Heart right ventricle (tissue), 16 donors: Measurements from ENCODE around the gene LPAR1. TPM values are rescaled to one million over a fixed set of nuclear protein-coding genes. Genes with fewer than 3 reads are reported as not detected.
A peak's percentile ranks its signal among the peaks of the same experiment; 100 is the strongest.

ENCODE experiments used
- ATAC-seq, 8 donors: fragments of 200-7000 bp; cut with Tn5 transposase; one replicate each; pipeline ENCODE4 v1.9.1; 2020; ENCODE audit warnings: mild to moderate bottlenecking in 8 of 8, moderate library complexity in 8 of 8, moderate number of reproducible peaks in 1 of 8
- DNase-seq, 2 donors: peaks; one replicate each; pipeline ENCODE4 v3.0.0-alpha.2; 2020
- H3K27ac ChIP-seq, 10 donors: fragments of 200-600 bp; sonication (generic) in 2 of 10; one replicate each; pipeline versions ENCODE4 v1.5.0 to v1.8.0; 2020 to 2022; ENCODE audit warnings: mild to moderate bottlenecking in 3 of 10
- H3K27me3 ChIP-seq, 7 donors: fragments of 200-600 bp; one replicate each; pipeline ENCODE4 v1.8.0; 2021 to 2022; ENCODE audit warnings: mild to moderate bottlenecking in 2 of 7
- H3K36me3 ChIP-seq, 9 donors: fragments of 200-600 bp; sonication (generic) in 1 of 9; one replicate each; pipeline versions ENCODE4 v1.5.0 to v1.8.0; 2020 to 2022; ENCODE audit warnings: mild to moderate bottlenecking in 2 of 9
- H3K4me1 ChIP-seq, 9 donors: fragments of 200-600 bp; sonication (generic) in 1 of 9; one replicate each; pipeline versions ENCODE4 v1.5.0 to v1.8.0; 2020 to 2022; ENCODE audit warnings: mild to moderate bottlenecking in 4 of 9
- H3K4me3 ChIP-seq, 10 donors: fragments of 200-600 bp; sonication (generic) in 2 of 10; one replicate each; pipeline versions ENCODE4 v1.5.0 to v1.8.0; 2020 to 2022; ENCODE audit warnings: mild to moderate bottlenecking in 7 of 10, moderate library complexity in 2 of 10
- H3K9me3 ChIP-seq, 11 donors: fragments of 200-600 bp in 10 of 11; sonication (generic) in 2 of 11; one replicate each; pipeline versions ENCODE4 v1.5.0 to v1.8.0; 2013 to 2022; ENCODE audit warnings: mild to moderate bottlenecking in 2 of 11, control low read depth in 1 of 11, moderate library complexity in 1 of 11
- WGBS, 2 donors: extraction: QIAGEN DNeasy Blood & Tissue Kit; methylation state at CpG; one replicate each; pipeline ENCODE4 v1.1.7; 2013; ENCODE audit warnings: inconsistent platforms in 1 of 2; 5-methylcytosine and 5-hydroxymethylcytosine counted together
- intact Hi-C, 10 donors: fragments of 100-400 bp; cut with DNase I; formaldehyde crosslinking; loops; one replicate each; pipeline versions ENCODE4 v1.11.1 to v1.14.2; 2022
- polyA plus RNA-seq, 2 donors: library from polyadenylated mRNA; stranded (reverse); fragments of 200-250 nt; gene quantifications; one replicate each; pipeline ENCODE4 v1.2.3, GENCODE V29; 2013
- total RNA-seq, 10 donors: library from RNA; stranded (reverse); fragmentation: NEBNext Ultra II Directional in 3 of 10; extraction: Animal tissue kit (Norgen Biotek cat#: 25700) in 3 of 10; gene quantifications; one replicate each; pipeline versions ENCODE4 v1.2.1 to v1.2.4, GENCODE V29; 2021 to 2023
- TF ChIP-seq, protein P1 (sequence below), 9 donors: fragments of 200-600 bp; sonication (generic) in 2 of 9; IDR thresholded peaks; one replicate each; pipeline versions ENCODE4 v1.5.0 to v1.8.0; 2021 to 2022; ENCODE audit warnings: antibody characterized with exemption in 9 of 9, mild to moderate bottlenecking in 5 of 9, moderate library complexity in 1 of 9
- donor health status: Arrhythmogenic right ventricular cardiomyopathy.
- donor health status: ischemic (EF 13 %, LVEDD 7.1; RV severe dilation, severe dysfunction).
- donor health status: healthy with polysubstance abuse.
- donor health status: DM: no; HTN: yes; CAD: no.
- donor health status: DM: no; HTN: no; CAD: no.
- donor health status: ischemic (EF 25% LVEDD 6.9; RV normal size, moderate dysfunction).
- donor health status: ischemic (EF 25% LVEDD 5.7; RV mildly dilated, moderate dysfunction).
- donor health status: healthy.
- donor health status: DM: yes; HTN: yes; CAD: no.
- donor health status: Ischemic cardiomyopathy.
- donor health status: ischemic (EF 35%, LVEDD 5.7; RV mildly dilated, moderate dysfunction).
- donor health status: nonischemic (EF 11% LVEDD 7.7; RV severe dilation, severe dysfunction).
- donor health status: DM: yes; HTN: yes; CAD: no.
- donor health status: PGD.
- donor health status: ischemic (EF 29% LVEDD 5.4; RV normal size, mild dysfunction).
- donor health status: nonischemic (EF 23%, LVEDD 6.1; RV moderate dilation, normal function).

LPAR1 gene
- total and polyA plus RNA-seq, 12 donors = 4.0 to 16.6 (median 7.7) TPM

DNA sequence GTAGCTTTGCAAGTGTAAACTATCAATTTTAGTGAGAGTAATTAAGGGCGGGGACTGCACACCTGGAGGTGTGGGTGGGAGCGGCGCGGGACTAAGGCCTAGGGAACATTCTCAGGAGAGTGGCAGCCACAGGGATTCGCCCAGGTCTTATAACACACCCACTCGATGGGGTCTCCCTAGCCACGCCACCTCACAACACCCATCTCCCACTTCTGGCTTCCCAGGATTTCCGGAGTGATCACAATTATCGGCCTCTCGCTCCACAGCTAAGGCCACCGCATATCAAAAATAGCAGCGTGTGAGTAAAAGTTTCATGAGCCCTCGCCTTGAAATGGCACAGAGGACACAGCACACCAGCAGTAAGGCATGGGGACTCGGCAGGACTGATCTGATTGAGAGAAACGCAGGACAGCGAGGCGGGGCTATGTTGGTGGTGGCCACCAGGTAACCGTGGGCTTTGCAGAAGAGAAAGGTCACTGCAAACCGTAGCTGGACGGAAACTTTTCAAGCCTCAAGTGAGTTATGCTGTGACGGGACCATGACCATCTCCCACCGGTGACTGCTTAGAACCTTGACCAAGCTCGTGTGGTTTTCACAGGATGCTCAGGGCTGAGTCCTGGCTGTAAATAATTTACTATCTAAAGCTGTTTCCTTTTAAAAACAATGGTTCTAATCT lies 1.1 kb upstream of the LPAR1 start:
- 30% methylated on average over 23 of the region's 23 CpGs for WGBS, 2 donors
- intact Hi-C loops = loop anchor here in 3 of 10 donors (5.0 to 10.0 kb wide), 3 partner anchors 145 to 258 kb away; no protein-coding TSS in a partner anchor

DNA sequence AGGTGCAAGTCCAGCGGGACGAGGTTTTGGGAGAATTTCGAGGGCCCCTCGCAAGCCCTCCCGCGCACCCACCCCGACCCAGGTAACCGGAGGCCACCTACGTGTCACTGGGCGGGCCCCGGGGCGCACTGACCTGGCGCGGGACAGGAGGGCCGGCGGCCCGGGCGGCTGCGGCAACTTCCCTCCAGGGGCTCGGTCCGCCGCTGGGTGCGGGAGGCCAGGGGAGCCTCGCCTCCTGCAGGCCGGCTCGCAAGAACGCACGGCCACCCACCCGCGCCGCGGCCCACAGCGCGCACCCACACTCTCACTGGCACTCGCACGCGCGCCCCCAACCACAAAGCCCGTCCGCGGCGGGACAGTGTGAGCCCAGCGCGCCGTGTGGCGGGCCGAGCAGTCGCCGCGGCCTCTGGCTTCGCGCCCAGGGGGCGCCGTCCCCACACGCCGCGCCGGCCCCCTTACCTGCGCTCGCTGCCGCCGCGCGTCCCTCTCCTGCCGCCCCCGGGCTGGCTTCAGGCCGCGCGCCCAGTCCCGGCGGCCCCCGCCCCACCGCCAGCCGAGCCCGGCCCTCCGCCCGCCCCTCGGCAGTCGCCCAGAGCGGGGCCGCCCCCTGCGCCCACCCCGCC lies 451 bp downstream of the LPAR1 start:
- peak in 4 of 8 donors; percentile 25 to 41 (median 33) for ATAC-seq
- WGBS, 2 donors = 1% methylated on average over 36 to 83 of the region's 83 CpGs
- Histone ChIP-seq H3K36me3 (no peaks in the 10 kb centered on the region), H3K4me3 (peak overlapping the region; percentile 35 to 70 (median 56)), H3K4me1 (peaks cover 0 to 33% (median 6%) of the 10 kb centered on the region in 9 donors), H3K9me3 (no peaks in the 10 kb centered on the region), H3K27me3 (peaks cover 4 to 64% (median 54%) of the 10 kb centered on the region in 7 donors), H3K27ac (peak overlapping the region; percentile 52 to 91 (median 78))
- DNase-seq = peak in 1 of 2 donors; percentile 34
- TF ChIP-seq, protein P1, sequence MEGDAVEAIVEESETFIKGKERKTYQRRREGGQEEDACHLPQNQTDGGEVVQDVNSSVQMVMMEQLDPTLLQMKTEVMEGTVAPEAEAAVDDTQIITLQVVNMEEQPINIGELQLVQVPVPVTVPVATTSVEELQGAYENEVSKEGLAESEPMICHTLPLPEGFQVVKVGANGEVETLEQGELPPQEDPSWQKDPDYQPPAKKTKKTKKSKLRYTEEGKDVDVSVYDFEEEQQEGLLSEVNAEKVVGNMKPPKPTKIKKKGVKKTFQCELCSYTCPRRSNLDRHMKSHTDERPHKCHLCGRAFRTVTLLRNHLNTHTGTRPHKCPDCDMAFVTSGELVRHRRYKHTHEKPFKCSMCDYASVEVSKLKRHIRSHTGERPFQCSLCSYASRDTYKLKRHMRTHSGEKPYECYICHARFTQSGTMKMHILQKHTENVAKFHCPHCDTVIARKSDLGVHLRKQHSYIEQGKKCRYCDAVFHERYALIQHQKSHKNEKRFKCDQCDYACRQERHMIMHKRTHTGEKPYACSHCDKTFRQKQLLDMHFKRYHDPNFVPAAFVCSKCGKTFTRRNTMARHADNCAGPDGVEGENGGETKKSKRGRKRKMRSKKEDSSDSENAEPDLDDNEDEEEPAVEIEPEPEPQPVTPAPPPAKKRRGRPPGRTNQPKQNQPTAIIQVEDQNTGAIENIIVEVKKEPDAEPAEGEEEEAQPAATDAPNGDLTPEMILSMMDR (IDR thresholded peaks at IDR 0.05) = peak in 1 of 9 donors; percentile 18
- intact Hi-C loops = loop anchor here in 3 of 10 donors (5.0 to 10.0 kb wide), 3 partner anchors 143 to 259 kb away; no protein-coding TSS in a partner anchor

More for the DNA sequence above, 1.1 kb upstream of the LPAR1 start:
- H3K27me3 ChIP-seq = peaks cover 4 to 51% (median 45%) of the 10 kb centered on the region in 7 donors
- H3K9me3 ChIP-seq = peaks cover 0 to 2% (median 0%) of the 10 kb centered on the region in 11 donors
- TF ChIP-seq, protein P1 (IDR thresholded peaks at IDR 0.05) = no peak
- no peaks in the 10 kb centered on the region for H3K36me3 ChIP-seq
- DNase-seq (no peak), ATAC-seq (peak in 2 of 8 donors; percentile 12 to 16)
- peak overlapping the region in 8 of 10 donors; percentile 68 to 86 (median 79) for H3K27ac ChIP-seq
- H3K4me3 ChIP-seq = peak overlapping the region in 9 of 10 donors; percentile 45 to 70 (median 58)
- H3K4me1 ChIP-seq = peaks cover 0 to 26% (median 6%) of the 10 kb centered on the region in 9 donors

DNA sequence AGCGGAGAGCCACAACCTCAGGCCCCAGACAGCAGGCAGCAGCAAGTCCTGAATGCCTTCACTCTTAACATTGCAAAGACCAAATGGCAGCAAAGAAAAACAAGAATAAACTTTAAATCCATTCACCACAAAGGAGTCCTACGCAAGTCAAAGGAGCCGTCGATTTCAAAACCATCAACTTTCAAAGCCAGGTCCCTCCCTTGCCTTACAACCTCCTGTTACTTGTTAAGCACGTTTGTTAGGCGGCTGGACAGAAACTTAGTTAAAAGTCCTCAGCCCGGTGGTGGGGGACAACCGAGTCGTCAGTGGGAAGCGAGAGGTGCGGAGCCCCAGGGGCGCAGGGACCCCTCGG lies 938 bp downstream of the LPAR1 start:
- DNase-seq = no peak
- WGBS, 2 donors = 5 to 6% methylated on average over 13 of the region's 13 CpGs
- TF ChIP-seq, protein P1 (IDR thresholded peaks at IDR 0.05) = no peak
- intact Hi-C loops = loop anchor here in 3 of 10 donors (5.0 to 10.0 kb wide), 3 partner anchors 143 to 260 kb away; no protein-coding TSS in a partner anchor
- peak in 2 of 8 donors; percentile 3 to 23 for ATAC-seq
- Histone ChIP-seq H3K27ac (peak overlapping the region; percentile 52 to 91 (median 78)), H3K36me3 (no peaks in the 10 kb centered on the region), H3K4me1 (peaks cover 0 to 33% (median 6%) of the 10 kb centered on the region in 9 donors), H3K4me3 (peak overlapping the region; percentile 35 to 70 (median 56)), H3K27me3 (peaks cover 4 to 68% (median 54%) of the 10 kb centered on the region in 7 donors), H3K9me3 (no peaks in the 10 kb centered on the region)

DNA sequence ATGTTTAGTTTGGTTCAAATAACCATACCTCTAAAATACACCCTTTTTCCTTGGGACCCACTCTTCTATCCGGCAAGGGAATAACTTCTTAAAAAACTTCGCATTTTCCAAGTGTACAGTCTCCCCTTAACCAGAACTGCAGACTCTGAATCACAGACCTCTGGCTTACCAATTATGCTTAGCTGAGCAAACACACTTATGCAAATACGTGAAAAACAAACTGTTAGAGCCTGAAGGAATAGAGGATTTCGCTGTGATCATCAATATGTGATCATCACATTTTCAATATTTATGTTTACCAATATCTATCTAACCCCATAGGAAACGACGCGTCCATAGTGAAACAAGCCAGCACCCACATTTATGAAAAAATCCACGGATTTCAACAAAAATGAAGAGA lies 1.3 kb downstream of the LPAR1 start:
- H3K27ac ChIP-seq = peak overlapping the region in 9 of 10 donors; percentile 71 to 91 (median 80)
- peaks cover 0 to 33% (median 6%) of the 10 kb centered on the region in 9 donors for H3K4me1 ChIP-seq
- H3K9me3 ChIP-seq = no peaks in the 10 kb centered on the region
- DNase-seq (no peak), ATAC-seq (no peak)
- intact Hi-C loops = loop anchor here in 3 of 10 donors (5.0 to 10.0 kb wide), 3 partner anchors 142 to 260 kb away; no protein-coding TSS in a partner anchor
- H3K4me3 ChIP-seq = peak overlapping the region; percentile 1 to 70 (median 56)
- peaks cover 4 to 72% (median 54%) of the 10 kb centered on the region in 7 donors for H3K27me3 ChIP-seq
- TF ChIP-seq, protein P1 (IDR thresholded peaks at IDR 0.05) = no peak
- 22 to 25% methylated on average over 8 of the region's 8 CpGs for WGBS, 2 donors
- no peaks in the 10 kb centered on the region for H3K36me3 ChIP-seq
